ENCODE measurements around the gene PRKRA.

The PRKRA gene

DNA sequence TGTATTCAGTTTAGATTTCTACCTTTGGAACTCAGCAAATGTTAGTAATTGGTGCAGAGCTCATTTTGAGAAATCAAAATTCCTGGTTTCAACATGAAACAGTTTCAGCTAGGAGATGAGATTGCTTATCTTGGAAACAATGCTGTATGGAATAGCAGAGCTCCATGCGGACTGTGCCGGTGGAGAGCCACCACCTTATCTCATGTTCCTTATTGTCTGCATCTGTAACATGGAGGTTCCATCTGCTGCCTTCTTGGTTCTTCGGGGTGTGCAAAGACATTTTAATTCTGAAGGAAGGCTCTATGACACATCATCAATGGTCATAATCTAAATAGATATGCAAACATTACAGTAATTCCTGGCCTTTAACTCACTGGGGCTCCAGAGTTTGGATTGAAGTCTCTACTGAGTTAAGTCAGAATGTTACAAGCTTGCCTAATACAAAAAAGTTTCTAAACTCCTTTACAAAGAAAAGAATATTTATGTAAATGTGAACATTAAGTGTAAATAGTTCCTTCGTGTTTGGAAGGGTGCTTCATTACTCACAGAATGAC, 65.3 kb downstream of the PRKRA start:
- TF ChIP-seq TAF1 (IDR thresholded peaks at IDR 0.05; ENCODE audit: low read depth, low read length) (no peak), POLR2AphosphoS5 (IDR thresholded peaks at IDR 0.05; ENCODE audit: low read depth, low read length) (no peak), PAX5 (IDR thresholded peaks at IDR 0.05; ENCODE audit: insufficient read depth, low read length, severe bottlenecking) (no peak), SPI1 (IDR thresholded peaks at IDR 0.05; ENCODE audit: low read depth, low read length) (no peak), POU2F2 (IDR thresholded peaks at IDR 0.05; ENCODE audit: low read depth, low read length) (no peak), POLR2A (IDR thresholded peaks at IDR 0.05; ENCODE audit: low read depth, low read length) (no peak)
- DNase-seq (ENCODE audit: insufficient read length, low spot score): no peak
- FAIRE-seq: no peak

DNA sequence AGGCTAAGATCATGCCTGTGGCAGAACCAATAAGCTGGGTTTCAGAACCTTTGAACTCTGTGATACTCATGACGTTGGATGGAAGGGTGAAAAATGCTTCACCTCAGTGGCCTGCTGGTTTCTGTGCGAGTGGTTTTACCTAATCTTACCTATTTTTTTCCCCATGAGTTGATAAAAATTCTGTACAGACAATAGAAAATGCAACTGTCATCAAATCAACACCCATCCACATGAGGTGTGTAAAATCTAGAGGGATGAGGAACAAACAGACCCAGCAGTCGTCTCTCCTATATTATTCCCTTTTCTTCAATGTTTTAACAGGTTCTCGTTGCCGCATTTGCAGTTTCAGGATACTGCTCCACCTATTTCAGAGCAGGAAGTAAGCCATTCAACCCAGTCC, 67.3 kb downstream of the PRKRA start:
- DNase-seq (ENCODE audit: insufficient read length, low spot score) (no peak), FAIRE-seq (no peak)
- TF ChIP-seq PAX5 (IDR thresholded peaks at IDR 0.05; ENCODE audit: insufficient read depth, low read length, severe bottlenecking) (no peak), POLR2A (IDR thresholded peaks at IDR 0.05; ENCODE audit: low read depth, low read length) (no peak), POLR2AphosphoS5 (IDR thresholded peaks at IDR 0.05; ENCODE audit: low read depth, low read length) (no peak), POU2F2 (IDR thresholded peaks at IDR 0.05; ENCODE audit: low read depth, low read length) (no peak), TAF1 (IDR thresholded peaks at IDR 0.05; ENCODE audit: low read depth, low read length) (no peak), SPI1 (IDR thresholded peaks at IDR 0.05; ENCODE audit: low read depth, low read length) (no peak)
